K562 (cell line): ENCODE data around the gene GRAMD2A. TPM values are rescaled to one million over a fixed set of nuclear protein-coding genes. Genes with fewer than 3 reads are reported as not detected.

ENCODE experiments used
- ETV1 ChIP-seq: fragments of 450-650 bp; conservative IDR thresholded peaks from 2 replicates; pipeline ENCODE4 v1.6.1; 2016; ENCODE audit warnings: missing genetic modification characterization, control low read depth, low read depth, missing compliant biosample characterization
- GATAD2A ChIP-seq: fragments of 450-650 bp; IDR thresholded peaks from 2 replicates; pipeline ENCODE4 v1.6.1; 2017
- GTF2F1 ChIP-seq: IDR thresholded peaks from 2 replicates; pipeline ENCODE4 v1.6.1; 2011; ENCODE audit warnings: low read depth, low read length, improper control_type of control experiment
- L3MBTL2 ChIP-seq: fragments of 450-650 bp; IDR thresholded peaks from 2 replicates; pipeline ENCODE4 v1.6.1; 2016; ENCODE audit warnings: mild to moderate bottlenecking, moderate library complexity
- PHB2 ChIP-seq: fragments of 450-650 bp; IDR thresholded peaks from 2 replicates; pipeline ENCODE4 v1.6.1; 2017; ENCODE audit warnings: low read depth
- RFX1 ChIP-seq: fragments of 450-650 bp; IDR thresholded peaks from 2 replicates; pipeline ENCODE4 v1.6.1; 2016; ENCODE audit warnings: mild to moderate bottlenecking, moderate library complexity
- SUPT5H ChIP-seq: fragments of 450-650 bp; IDR thresholded peaks from 2 replicates; pipeline ENCODE4 v1.6.1; 2016
- ZBED1 ChIP-seq: IDR thresholded peaks from 2 replicates; pipeline ENCODE4 v1.6.1; 2014
- ZNF239 ChIP-seq: fragments of 250-450 bp; sonication (Bioruptor Pico); IDR thresholded peaks from 2 replicates; pipeline ENCODE4 v1.4.0; 2020; ENCODE audit warnings: mild to moderate bottlenecking
- ZSCAN29 ChIP-seq: fragments of 450-650 bp; IDR thresholded peaks from 2 replicates; pipeline ENCODE4 v1.6.1; 2017
- polyA plus RNA-seq, 8 experiments: library from polyadenylated mRNA; depleted of rRNA in 4 of 8; stranded (reverse) in 5 of 8; unstranded in 3 of 8; fragments of >200 nt; fragmentation: Nextera tagmentation in 2 of 8; fragmentation: Illumina TruSeq in 1 of 8; extraction: Ambion mirVana in 2 of 8; extraction: Trizol in 1 of 8; gene quantifications; 2 replicates each; pipeline versions ENCODE4 v1.2.1 to v1.2.3, GENCODE V29; 2011 to 2014; ENCODE audit warnings: inconsistent platforms in 1 of 8, missing spikeins in 1 of 8
- total RNA-seq, 7 experiments: library from RNA; depleted of rRNA in 6 of 7; stranded (reverse); fragments of >200 nt in 6 of 7; fragmentation: Illumina TruSeq in 2 of 7; extraction: Trizol in 2 of 7; gene quantifications; 2 replicates each; pipeline versions ENCODE4 v1.2.1 to v1.2.3, GENCODE V29; 2011 to 2021; ENCODE audit warnings: low replicate concordance in 1 of 7
- TF ChIP-seq, protein P1 (sequence below): fragments of 450-650 bp; IDR thresholded peaks from 2 replicates; pipeline ENCODE4 v1.6.1; 2016; ENCODE audit warnings: mild to moderate bottlenecking
- TF ChIP-seq, protein P2 (sequence below): fragments of 450-650 bp; formaldehyde crosslinking; IDR thresholded peaks from 2 replicates; pipeline ENCODE4 v1.4.0; 2022; ENCODE audit warnings: missing genetic modification characterization
- TF ChIP-seq, protein P3 (sequence below): fragments of 250-450 bp; sonication (Bioruptor Pico); IDR thresholded peaks from 2 replicates; pipeline ENCODE4 v1.4.0; 2020; ENCODE audit warnings: borderline replicate concordance
- TF ChIP-seq, protein P4 (sequence below): fragments of 450-650 bp; IDR thresholded peaks from 2 replicates; pipeline ENCODE4 v1.6.1; 2016; ENCODE audit warnings: antibody characterized with exemption

Gene GRAMD2A
- total and polyA plus RNA-seq, 9 of the 15 experiments (the other 6 are each of a cell fraction or from before 2014, with no cell fraction given) = 0.08 to 0.22 TPM; not detected in 7

DNA sequence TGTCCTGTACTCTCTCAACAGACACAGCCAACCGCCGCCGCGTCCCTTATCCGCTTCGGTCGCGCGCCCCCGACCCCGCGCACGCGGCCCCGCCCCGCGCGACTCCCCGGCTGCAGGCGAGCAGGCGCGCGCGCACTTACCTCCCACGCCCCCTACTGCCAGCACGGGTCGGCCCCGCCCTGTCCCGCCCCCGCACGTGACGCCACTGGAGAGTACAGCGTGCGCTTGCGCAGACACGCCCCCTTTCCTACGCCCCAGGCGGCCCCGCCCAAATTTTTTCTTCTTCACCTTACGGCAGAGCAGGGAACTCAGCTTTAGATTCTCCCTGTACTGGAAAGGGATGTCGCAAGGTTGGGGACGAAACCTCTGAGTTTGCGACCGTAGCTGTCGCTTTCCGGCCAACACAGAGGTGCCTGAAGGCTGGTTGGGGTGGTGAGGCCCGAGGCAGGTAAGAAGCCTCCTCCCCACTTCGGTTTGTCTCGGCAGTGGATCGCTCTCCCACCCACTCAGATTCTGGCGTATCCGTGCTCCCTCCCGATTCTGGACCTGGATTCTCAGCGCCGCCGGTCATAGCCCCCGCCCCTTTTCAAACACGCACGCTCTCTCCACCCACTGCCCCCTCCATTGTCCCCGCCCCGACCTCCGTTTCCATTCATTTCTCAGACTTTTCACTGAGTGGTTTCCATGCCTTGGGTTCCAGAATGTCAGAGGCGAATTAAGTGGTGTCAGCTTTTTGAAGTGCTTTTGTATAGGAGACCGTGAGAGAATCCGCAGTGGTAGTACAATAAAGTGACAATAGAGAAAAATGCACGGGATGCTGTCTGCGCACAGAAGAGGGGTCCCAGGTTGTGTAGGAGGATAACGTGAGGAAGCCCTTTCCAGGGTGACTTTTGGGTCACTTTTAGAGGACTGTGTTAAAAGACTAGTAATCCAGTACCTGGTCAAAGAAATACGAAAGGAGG lies 79.3 kb downstream of the GRAMD2A start, which contains the start of the genes MYO9A and SENP8 (continued):
- TF ChIP-seq, protein P1, sequence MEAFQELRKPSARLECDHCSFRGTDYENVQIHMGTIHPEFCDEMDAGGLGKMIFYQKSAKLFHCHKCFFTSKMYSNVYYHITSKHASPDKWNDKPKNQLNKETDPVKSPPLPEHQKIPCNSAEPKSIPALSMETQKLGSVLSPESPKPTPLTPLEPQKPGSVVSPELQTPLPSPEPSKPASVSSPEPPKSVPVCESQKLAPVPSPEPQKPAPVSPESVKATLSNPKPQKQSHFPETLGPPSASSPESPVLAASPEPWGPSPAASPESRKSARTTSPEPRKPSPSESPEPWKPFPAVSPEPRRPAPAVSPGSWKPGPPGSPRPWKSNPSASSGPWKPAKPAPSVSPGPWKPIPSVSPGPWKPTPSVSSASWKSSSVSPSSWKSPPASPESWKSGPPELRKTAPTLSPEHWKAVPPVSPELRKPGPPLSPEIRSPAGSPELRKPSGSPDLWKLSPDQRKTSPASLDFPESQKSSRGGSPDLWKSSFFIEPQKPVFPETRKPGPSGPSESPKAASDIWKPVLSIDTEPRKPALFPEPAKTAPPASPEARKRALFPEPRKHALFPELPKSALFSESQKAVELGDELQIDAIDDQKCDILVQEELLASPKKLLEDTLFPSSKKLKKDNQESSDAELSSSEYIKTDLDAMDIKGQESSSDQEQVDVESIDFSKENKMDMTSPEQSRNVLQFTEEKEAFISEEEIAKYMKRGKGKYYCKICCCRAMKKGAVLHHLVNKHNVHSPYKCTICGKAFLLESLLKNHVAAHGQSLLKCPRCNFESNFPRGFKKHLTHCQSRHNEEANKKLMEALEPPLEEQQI = no peak
- no peak for TF ChIP-seq L3MBTL2
- no peak for TF ChIP-seq ZSCAN29
- no peak for TF ChIP-seq GATAD2A
- TF ChIP-seq, protein P2, sequence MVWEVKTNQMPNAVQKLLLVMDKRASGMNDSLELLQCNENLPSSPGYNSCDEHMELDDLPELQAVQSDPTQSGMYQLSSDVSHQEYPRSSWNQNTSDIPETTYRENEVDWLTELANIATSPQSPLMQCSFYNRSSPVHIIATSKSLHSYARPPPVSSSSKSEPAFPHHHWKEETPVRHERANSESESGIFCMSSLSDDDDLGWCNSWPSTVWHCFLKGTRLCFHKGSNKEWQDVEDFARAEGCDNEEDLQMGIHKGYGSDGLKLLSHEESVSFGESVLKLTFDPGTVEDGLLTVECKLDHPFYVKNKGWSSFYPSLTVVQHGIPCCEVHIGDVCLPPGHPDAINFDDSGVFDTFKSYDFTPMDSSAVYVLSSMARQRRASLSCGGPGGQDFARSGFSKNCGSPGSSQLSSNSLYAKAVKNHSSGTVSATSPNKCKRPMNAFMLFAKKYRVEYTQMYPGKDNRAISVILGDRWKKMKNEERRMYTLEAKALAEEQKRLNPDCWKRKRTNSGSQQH (CRISPR knock-in tag) = no peak
- TF ChIP-seq ZBED1 = no peak
- no peak for TF ChIP-seq PHB2
- no peak for TF ChIP-seq RFX1
- no peak for TF ChIP-seq GTF2F1
- TF ChIP-seq, protein P3, sequence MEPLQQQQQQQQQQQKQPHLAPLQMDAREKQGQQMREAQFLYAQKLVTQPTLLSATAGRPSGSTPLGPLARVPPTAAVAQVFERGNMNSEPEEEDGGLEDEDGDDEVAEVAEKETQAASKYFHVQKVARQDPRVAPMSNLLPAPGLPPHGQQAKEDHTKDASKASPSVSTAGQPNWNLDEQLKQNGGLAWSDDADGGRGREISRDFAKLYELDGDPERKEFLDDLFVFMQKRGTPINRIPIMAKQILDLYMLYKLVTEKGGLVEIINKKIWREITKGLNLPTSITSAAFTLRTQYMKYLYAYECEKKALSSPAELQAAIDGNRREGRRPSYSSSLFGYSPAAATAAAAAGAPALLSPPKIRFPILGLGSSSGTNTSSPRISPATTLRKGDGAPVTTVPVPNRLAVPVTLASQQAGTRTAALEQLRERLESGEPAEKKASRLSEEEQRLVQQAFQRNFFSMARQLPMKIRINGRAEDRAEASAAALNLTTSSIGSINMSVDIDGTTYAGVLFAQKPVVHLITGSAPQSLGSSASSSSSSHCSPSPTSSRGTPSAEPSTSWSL = no peak
- no peak for TF ChIP-seq ETV1 (tag)
- TF ChIP-seq ZNF239 = no peak
- peak; percentile 89 for TF ChIP-seq SUPT5H
- TF ChIP-seq, protein P4, sequence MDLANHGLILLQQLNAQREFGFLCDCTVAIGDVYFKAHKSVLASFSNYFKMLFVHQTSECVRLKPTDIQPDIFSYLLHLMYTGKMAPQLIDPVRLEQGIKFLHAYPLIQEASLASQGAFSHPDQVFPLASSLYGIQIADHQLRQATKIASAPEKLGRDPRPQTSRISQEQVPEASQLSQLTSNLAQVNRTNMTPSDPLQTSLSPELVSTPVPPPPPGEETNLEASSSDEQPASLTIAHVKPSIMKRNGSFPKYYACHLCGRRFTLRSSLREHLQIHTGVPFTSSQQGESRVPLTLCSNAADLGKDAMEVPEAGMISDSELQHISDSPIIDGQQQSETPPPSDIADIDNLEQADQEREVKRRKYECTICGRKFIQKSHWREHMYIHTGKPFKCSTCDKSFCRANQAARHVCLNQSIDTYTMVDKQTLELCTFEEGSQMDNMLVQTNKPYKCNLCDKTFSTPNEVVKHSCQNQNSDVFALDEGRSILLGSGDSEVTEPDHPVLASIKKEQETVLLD = peak; percentile 82
